ENCODE measurements around the gene TPRN.

DNA sequence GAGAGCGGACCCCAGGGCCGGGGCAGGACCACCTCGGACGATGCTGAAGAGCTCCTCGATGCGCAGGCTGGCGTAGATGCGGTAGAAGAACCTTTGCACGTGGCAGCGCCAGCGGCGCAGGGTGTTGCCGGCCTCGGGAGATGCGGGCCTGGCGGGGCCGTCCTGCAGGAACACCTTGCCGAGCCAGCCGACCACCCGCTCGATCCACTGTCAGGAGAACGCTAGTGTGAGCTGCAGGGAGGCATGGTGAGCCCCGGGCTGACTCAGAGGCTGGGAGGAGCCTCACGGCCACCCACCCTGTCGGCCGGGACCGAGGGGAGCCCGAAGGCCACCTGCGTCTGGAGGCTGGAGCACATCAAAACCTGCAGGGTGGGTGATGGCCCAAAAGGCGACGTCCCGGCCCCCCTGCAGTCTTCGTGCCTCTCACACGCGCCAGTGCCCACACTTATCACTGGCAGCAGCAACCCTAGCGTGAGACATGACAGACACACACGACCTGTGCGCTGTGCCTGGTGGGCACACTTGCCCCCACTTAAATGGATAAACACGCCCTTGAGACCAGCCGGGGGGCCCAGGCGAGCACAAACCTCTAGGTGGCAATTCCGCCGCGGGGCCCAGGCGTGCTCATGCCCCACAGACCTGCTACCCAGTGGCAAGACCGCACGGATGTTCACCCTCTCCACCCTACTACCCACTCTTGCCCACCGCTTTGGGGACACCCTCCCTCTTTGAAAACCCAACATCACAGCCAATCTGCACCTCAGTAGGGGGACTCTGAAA is 15.5 kb downstream of the TPRN start:
- TF ChIP-seq, protein P1, sequence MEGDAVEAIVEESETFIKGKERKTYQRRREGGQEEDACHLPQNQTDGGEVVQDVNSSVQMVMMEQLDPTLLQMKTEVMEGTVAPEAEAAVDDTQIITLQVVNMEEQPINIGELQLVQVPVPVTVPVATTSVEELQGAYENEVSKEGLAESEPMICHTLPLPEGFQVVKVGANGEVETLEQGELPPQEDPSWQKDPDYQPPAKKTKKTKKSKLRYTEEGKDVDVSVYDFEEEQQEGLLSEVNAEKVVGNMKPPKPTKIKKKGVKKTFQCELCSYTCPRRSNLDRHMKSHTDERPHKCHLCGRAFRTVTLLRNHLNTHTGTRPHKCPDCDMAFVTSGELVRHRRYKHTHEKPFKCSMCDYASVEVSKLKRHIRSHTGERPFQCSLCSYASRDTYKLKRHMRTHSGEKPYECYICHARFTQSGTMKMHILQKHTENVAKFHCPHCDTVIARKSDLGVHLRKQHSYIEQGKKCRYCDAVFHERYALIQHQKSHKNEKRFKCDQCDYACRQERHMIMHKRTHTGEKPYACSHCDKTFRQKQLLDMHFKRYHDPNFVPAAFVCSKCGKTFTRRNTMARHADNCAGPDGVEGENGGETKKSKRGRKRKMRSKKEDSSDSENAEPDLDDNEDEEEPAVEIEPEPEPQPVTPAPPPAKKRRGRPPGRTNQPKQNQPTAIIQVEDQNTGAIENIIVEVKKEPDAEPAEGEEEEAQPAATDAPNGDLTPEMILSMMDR (conservative IDR thresholded peaks at IDR 0.05 in 1 of 2, IDR thresholded peaks at IDR 0.05 in 1 of 2; ENCODE audit: extremely low read depth in 1 of 2, insufficient read depth in 1 of 2, low read depth in 1 of 2, low read length in 2 of 2), result no peak
- TF ChIP-seq EZH2 (IDR thresholded peaks at IDR 0.05; ENCODE audit: borderline replicate concordance, low read length), result no peak

Measured in mammary epithelial cell (primary cell).